ENCODE results near the gene PBRM1.

- no peak for TF ChIP-seq EP300 (IDR thresholded peaks at IDR 0.05)
- no peak for TF ChIP-seq POLR2AphosphoS5 (IDR thresholded peaks at IDR 0.05)
Observed at GRCh38 chr3:52552089-52552488, 133.6 kb downstream of the PBRM1 start.
